ENCODE measurements around the gene KDM7A. TPM values are rescaled to one million over a fixed set of nuclear protein-coding genes. Genes with fewer than 3 reads are reported as not detected.

Gene KDM7A
- total RNA-seq, 1 experiment from 2014 or later: 6.6 TPM

GRCh38 chr7:140197218-140197890 is 20.6 kb upstream of the KDM7A start:
- no peak overlapping the region for H4K8ac ChIP-seq (replicated peaks; ENCODE audit: insufficient read length, low read depth, low read length)
- no peaks in the 10 kb centered on the region for H3K9me3 ChIP-seq (ENCODE audit: control insufficient read depth, low read depth, low read length)
- no peak overlapping the region for H3K14ac ChIP-seq (ENCODE audit: insufficient read depth, low read length)
- no peak overlapping the region for H3K56ac ChIP-seq (ENCODE audit: insufficient read length, low read depth, low read length)
- no peaks in the 10 kb centered on the region for H3K23me2 ChIP-seq (ENCODE audit: insufficient read length, low read depth, low read length, poor library complexity, severe bottlenecking)
- no peak for DNase-seq
- H2BK12ac ChIP-seq (ENCODE audit: insufficient read length, low read depth, low read length): no peak overlapping the region
- Mint-ChIP-seq H3K9me3 (peaks cover 5 to 7% of the 10 kb centered on the region in 2 experiments; a peak in 3 of 5 replicates), H3K36me3 (ENCODE audit: insufficient read depth in 1 of 3, low read depth in 3 of 3) (peaks cover 0 to 10% (median 0%) of the 10 kb centered on the region in 3 experiments; a peak in 3 of 7 replicates), H3K27ac (no peak overlapping the region), H3K4me3 (no peak overlapping the region), H3K27me3 (ENCODE audit: low read depth) (peaks cover 20% of the 10 kb centered on the region), H3K4me1 (peaks cover 11 to 16% of the 10 kb centered on the region in 2 experiments)
- no peaks in the 10 kb centered on the region for H3K4me1 ChIP-seq (ENCODE audit: insufficient read depth, low read length)
- no peak for TF ChIP-seq CTCF (conservative IDR thresholded peaks at IDR 0.05)
- no peak overlapping the region for H4K91ac ChIP-seq (ENCODE audit: insufficient read length, low read depth, low read length)
- H4K5ac ChIP-seq (ENCODE audit: insufficient read length, low read depth, low read length): no peak overlapping the region
- H3K23ac ChIP-seq (ENCODE audit: insufficient read length, low read depth, low read length): no peak overlapping the region
- no peak overlapping the region for H3K4me2 ChIP-seq (ENCODE audit: insufficient read depth, insufficient read length, low read length)
- H2BK20ac ChIP-seq (ENCODE audit: low read depth, low read length, poor library complexity, severe bottlenecking): no peak overlapping the region
- no peak overlapping the region for H3K4ac ChIP-seq (ENCODE audit: low read depth, low read length)
- H3K79me2 ChIP-seq (ENCODE audit: insufficient read depth, low read length): no peaks in the 10 kb centered on the region
- no peak overlapping the region for H3K27ac ChIP-seq (ENCODE audit: insufficient read length, low read depth, low read length)
- no peak overlapping the region for H2BK5ac ChIP-seq (ENCODE audit: insufficient read length, low read length)
- H3T11ph ChIP-seq (ENCODE audit: low read length): no peak overlapping the region
- no peaks in the 10 kb centered on the region for H3K27me3 ChIP-seq (ENCODE audit: insufficient read depth, low read length)
- H3K18ac ChIP-seq (ENCODE audit: insufficient read length, low read depth, low read length): no peak overlapping the region
- no peak overlapping the region for H2AK5ac ChIP-seq (ENCODE audit: insufficient read length, low read length)
- H2AFZ ChIP-seq (ENCODE audit: low read length): no peak overlapping the region
- no peak overlapping the region for H2BK15ac ChIP-seq (ENCODE audit: low read depth, low read length)
- no peaks in the 10 kb centered on the region for H4K20me1 ChIP-seq (ENCODE audit: control insufficient read depth, insufficient read depth, insufficient read length)
- no peak overlapping the region for H2BK120ac ChIP-seq (ENCODE audit: low read depth, low read length, poor library complexity, severe bottlenecking)
- WGBS (ENCODE audit: extremely low coverage, insufficient read length, low lambda C conversion rate): no CpG with 5 or more reads among the region's 9 CpGs
- no peak overlapping the region for H3K9ac ChIP-seq (ENCODE audit: extremely low read depth, insufficient read length, low read length)
- no peaks in the 10 kb centered on the region for H3K79me1 ChIP-seq (ENCODE audit: insufficient read depth, low read depth, low read length, poor library complexity, severe bottlenecking)

Measured in H9 (cell line).